RWPE2 (cell line): ENCODE measurements around the gene SOCS2.
A peak's percentile ranks its signal among the peaks of the same experiment; 100 is the strongest.

Experiments
- ATAC-seq: fragments of 200-7000 bp; cut with Tn5 transposase; 3 replicates; pipeline ENCODE4 v1.9.1; 2021; ENCODE audit warnings: low read depth
- DNase-seq: peaks from one replicate; pipeline ENCODE4 v3.0.0-alpha.2; 2020; ENCODE audit warnings: low spot score
- H3K27ac ChIP-seq: fragments of 450-650 bp; 2 replicates; pipeline ENCODE4 v1.5.1; 2017; ENCODE audit warnings: mild to moderate bottlenecking; ENCODE audit not compliant: poor library complexity, severe bottlenecking
- H3K27me3 ChIP-seq: fragments of 250-450 bp; sonication (Bioruptor Pico); 2 replicates; pipeline ENCODE4 v1.5.1; 2021; ENCODE audit warnings: mild to moderate bottlenecking, moderate library complexity; ENCODE audit not compliant: insufficient read depth, poor library complexity, severe bottlenecking
- H3K36me3 ChIP-seq: fragments of 250-450 bp; sonication (Bioruptor Pico); 2 replicates; pipeline ENCODE4 v1.5.1; 2020; ENCODE audit warnings: low read depth, mild to moderate bottlenecking, moderate library complexity
- H3K4me1 ChIP-seq: fragments of 250-450 bp; sonication (Bioruptor Pico); 2 replicates; pipeline ENCODE4 v1.5.1; 2021; ENCODE audit warnings: mild to moderate bottlenecking, moderate library complexity; ENCODE audit not compliant: insufficient read depth, poor library complexity, severe bottlenecking
- H3K4me3 ChIP-seq: fragments of 250-450 bp; sonication (Bioruptor Pico); 2 replicates; pipeline ENCODE4 v1.5.1; 2021; ENCODE audit warnings: mild to moderate bottlenecking, moderate library complexity; ENCODE audit not compliant: severe bottlenecking
- H3K9me3 ChIP-seq: fragments of 250-450 bp; sonication (Bioruptor Pico); 2 replicates; pipeline ENCODE4 v1.5.1; 2021; ENCODE audit warnings: mild to moderate bottlenecking, moderate library complexity; ENCODE audit not compliant: severe bottlenecking
- CTCF ChIP-seq: fragments of 450-650 bp; IDR thresholded peaks from one replicate; pipeline ENCODE4 v1.5.1; 2017; ENCODE audit warnings: mild to moderate bottlenecking, moderate library complexity; ENCODE audit not compliant: poor library complexity, severe bottlenecking

Gene SOCS2

GRCh38 chr12:93577222-93577621, 4.7 kb downstream of the SOCS2 start:
- Histone ChIP-seq H3K36me3 (peaks cover 17% of the 10 kb centered on the region), H3K27me3 (no peaks in the 10 kb centered on the region), H3K9me3 (no peaks in the 10 kb centered on the region), H3K4me1 (no peaks in the 10 kb centered on the region), H3K27ac (no peak overlapping the region), H3K4me3 (no peak overlapping the region)
- no peak for TF ChIP-seq CTCF
- DNase-seq (no peak), ATAC-seq (no peak)

- H3K36me3 ChIP-seq = peaks cover 17% of the 10 kb centered on the region
- no peak overlapping the region for H3K27ac ChIP-seq
- no peak overlapping the region for H3K4me3 ChIP-seq
- no peak for DNase-seq
- no peak for ATAC-seq
- TF ChIP-seq CTCF = no peak
- H3K27me3 ChIP-seq = no peaks in the 10 kb centered on the region
- no peaks in the 10 kb centered on the region for H3K9me3 ChIP-seq
- no peaks in the 10 kb centered on the region for H3K4me1 ChIP-seq
These were observed 5.7 kb downstream of the SOCS2 start for GRCh38 chr12:93578221-93578620.

- no peak for DNase-seq
- H3K4me1 ChIP-seq = no peaks in the 10 kb centered on the region
- H3K4me3 ChIP-seq = no peak overlapping the region
- H3K27ac ChIP-seq = no peak overlapping the region
- TF ChIP-seq CTCF = no peak
- ATAC-seq = no peak
- no peaks in the 10 kb centered on the region for H3K27me3 ChIP-seq
- peaks cover 8% of the 10 kb centered on the region for H3K36me3 ChIP-seq
- no peaks in the 10 kb centered on the region for H3K9me3 ChIP-seq
These were observed 8.2 kb downstream of the SOCS2 start for GRCh38 chr12:93580682-93581081.

GRCh38 chr12:93581370-93581769, 8.9 kb downstream of the SOCS2 start:
- Histone ChIP-seq H3K4me3 (no peak overlapping the region), H3K36me3 (peaks cover 1% of the 10 kb centered on the region; the same call in 1 of the 2 replicates), H3K9me3 (no peaks in the 10 kb centered on the region), H3K4me1 (no peaks in the 10 kb centered on the region), H3K27ac (no peak overlapping the region), H3K27me3 (no peaks in the 10 kb centered on the region)
- DNase-seq (no peak), ATAC-seq (no peak)
- TF ChIP-seq CTCF = no peak

- H3K36me3 ChIP-seq = no peaks in the 10 kb centered on the region
- no peaks in the 10 kb centered on the region for H3K4me1 ChIP-seq
- no peak overlapping the region for H3K4me3 ChIP-seq
- no peak for TF ChIP-seq CTCF
- ATAC-seq (peak; percentile 58; the same call in 1 of the 3 replicates), DNase-seq (no peak)
- no peak overlapping the region for H3K27ac ChIP-seq
- no peaks in the 10 kb centered on the region for H3K27me3 ChIP-seq
- no peaks in the 10 kb centered on the region for H3K9me3 ChIP-seq
These were observed 9.9 kb downstream of the SOCS2 start for GRCh38 chr12:93582351-93582750.
